Pancreas (tissue), 10 donors: ENCODE data around the gene GLT8D1. TPM values are rescaled to one million over a fixed set of nuclear protein-coding genes. Genes with fewer than 3 reads are reported as not detected.
A peak's percentile ranks its signal among the peaks of the same experiment; 100 is the strongest.

Source experiments
- ATAC-seq, 4 donors: fragments of 200-7000 bp; cut with Tn5 transposase; one replicate each; pipeline versions ENCODE4 v1.8.0 to v1.9.1; 2020; ENCODE audit warnings: mild to moderate bottlenecking in 4 of 4, moderate library complexity in 4 of 4
- DNase-seq, 6 donors: peaks; one replicate each; pipeline ENCODE4 v3.0.0-alpha.2; 2020
- FAIRE-seq: peaks from 2 replicates; lab custom pipeline; 2012; peaks lifted over from hg19 to GRCh38; lab: Jason Lieb, UNC
- H3K27ac ChIP-seq, 4 donors: fragments of 200-600 bp; sonication (generic); 1 replicate in 3 of 4; 2 replicates in 1 of 4; pipeline versions ENCODE4 v1.5.0 to v1.8.0; 2020
- H3K27me3 ChIP-seq, 4 donors: fragments of 200-600 bp; one replicate each; pipeline ENCODE4 v1.8.0; 2021
- H3K36me3 ChIP-seq, 3 donors: fragments of 200-600 bp; sonication (generic) in 1 of 3; one replicate each; pipeline versions ENCODE4 v1.5.0 to v1.8.0; 2020 to 2021
- H3K4me1 ChIP-seq, 3 donors: fragments of 200-600 bp; one replicate each; pipeline ENCODE4 v1.8.0; 2021
- H3K4me3 ChIP-seq, 4 donors: fragments of 200-600 bp; sonication (generic) in 2 of 4; one replicate each; pipeline versions ENCODE4 v1.5.0 to v1.8.0; 2020 to 2021
- H3K9me3 ChIP-seq, 4 donors: fragments of 200-600 bp; one replicate each; pipeline ENCODE4 v1.8.0; 2021
- CTCF ChIP-seq, 4 donors: fragments of 200-600 bp; sonication (generic) in 3 of 4; IDR thresholded peaks; one replicate each; pipeline versions ENCODE4 v1.5.0 to v1.8.0; 2021; ENCODE audit warnings: antibody characterized with exemption in 4 of 4
- WGBS, 2 donors: extraction: QIAGEN DNeasy Blood & Tissue Kit; methylation state at CpG; one replicate each; pipeline ENCODE4 v1.1.7; 2013; 5-methylcytosine and 5-hydroxymethylcytosine counted together
- intact Hi-C, 3 donors: fragments of 100-400 bp; cut with DNase I; formaldehyde crosslinking; loops; one replicate each; pipeline versions ENCODE4 v1.11.1 to v1.14.2; 2022
- polyA plus RNA-seq, 2 donors: library from polyadenylated mRNA; stranded (reverse); fragments of 200-250 nt; gene quantifications; one replicate each; pipeline ENCODE4 v1.2.3, GENCODE V29; 2013
- total RNA-seq, 6 donors: library from RNA; stranded (reverse); fragmentation: NEBNext Ultra II Directional in 4 of 6; extraction: Animal tissue kit (Norgen Biotek cat#: 25700) in 4 of 6; gene quantifications; one replicate each; pipeline versions ENCODE4 v1.2.1 to v1.2.4, GENCODE V29; 2021 to 2023
- donor health status: healthy with polysubstance abuse.
- donor health status: DM: no; HTN: no; CAD: no; lungs with moderate emphysema.
- donor health status: DM: no; HTN: no; CAD: no.
- donor health status: control.
- donor health status: control.
- donor health status: Bipolar disorder and iron deficiency.
- donor health status: DM: yes; HTN: yes; CAD: no.
- donor health status: DM: no; HTN: no; CAD: no.
- donor health status: DM: no; HTN: no; CAD: no.
- donor health status: DM: yes; HTN: yes; CAD: no.

The GLT8D1 gene
- total RNA-seq: 10 to 100 TPM; 19.0 to 35.0 (median 21.0) TPM
- 10 to 100 TPM; 24.3 to 40.7 TPM for polyA plus RNA-seq

GRCh38 chr3:52705688-52706686 is at the start of gene GLT8D1, which contains the start of gene SPCS1:
GLT8D1 (minus strand) TSS chr3:52705791; CDS start chr3:52700460, 5,331 bp downstream.
SPCS1 (plus strand) TSS chr3:52706106; CDS start chr3:52706247, 141 bp downstream.
- no peak for FAIRE-seq
- Histone ChIP-seq H3K4me3 (peak within 1 kb of the TSS; percentile 67 to 98 (median 98)), H3K27me3 (no peaks in the 10 kb centered on the region), H3K4me1 (peaks cover 11 to 23% (median 15%) of the 10 kb centered on the region in 3 donors), H3K9me3 (no peaks in the 10 kb centered on the region), H3K27ac (peak within 1 kb of the TSS; percentile 74 to 83 (median 79)), H3K36me3 (peaks cover 0 to 16% (median 0%) of the 10 kb centered on the region in 3 donors)
- WGBS, 2 donors: 0 to 1% methylated on average over 90 to 94 of the region's 94 CpGs
- intact Hi-C loops: no loop called here
- peak; percentile 79 to 93 (median 84) for DNase-seq
- TF ChIP-seq CTCF (IDR thresholded peaks at IDR 0.05): no peak
- peak; percentile 91 to 97 (median 92) for ATAC-seq

- no peak for TF ChIP-seq CTCF (IDR thresholded peaks at IDR 0.05)
Observed at GRCh38 chr3:52754373-52754772, 48.8 kb upstream of the GLT8D1 start.

GRCh38 chr3:52752045-52752660 is 46.6 kb upstream of the GLT8D1 start:
- peaks cover 0 to 26% (median 23%) of the 10 kb centered on the region in 3 donors for H3K36me3 ChIP-seq
- no peak for FAIRE-seq
- no peaks in the 10 kb centered on the region for H3K4me1 ChIP-seq
- ATAC-seq: no peak
- WGBS, 2 donors: 82 to 83% methylated on average over 3 of the region's 3 CpGs
- H3K27ac ChIP-seq: no peak overlapping the region
- no peaks in the 10 kb centered on the region for H3K27me3 ChIP-seq
- no peaks in the 10 kb centered on the region for H3K9me3 ChIP-seq
- intact Hi-C loops: no loop called here
- H3K4me3 ChIP-seq: no peak overlapping the region
- DNase-seq: no peak
- no peak for TF ChIP-seq CTCF (IDR thresholded peaks at IDR 0.05)

More at GRCh38 chr3:52754373-52754772, 48.8 kb upstream of the GLT8D1 start:
- no peaks in the 10 kb centered on the region for H3K27me3 ChIP-seq
- DNase-seq (no peak), FAIRE-seq (no peak), ATAC-seq (no peak)
- peaks cover 0 to 29% (median 12%) of the 10 kb centered on the region in 3 donors for H3K36me3 ChIP-seq
- H3K4me1 ChIP-seq: no peaks in the 10 kb centered on the region
- H3K9me3 ChIP-seq: no peaks in the 10 kb centered on the region
- intact Hi-C loops: no loop called here
- 89 to 95% methylated on average over 4 of the region's 4 CpGs for WGBS, 2 donors
- no peak overlapping the region for H3K4me3 ChIP-seq
- no peak overlapping the region for H3K27ac ChIP-seq

GRCh38 chr3:52743721-52744120 is 38.1 kb upstream of the GLT8D1 start:
- Histone ChIP-seq H3K27me3 (no peaks in the 10 kb centered on the region), H3K4me3 (no peak overlapping the region), H3K36me3 (peaks cover 4 to 46% (median 11%) of the 10 kb centered on the region in 3 donors), H3K9me3 (no peaks in the 10 kb centered on the region), H3K27ac (peak overlapping the region in 2 of 4 donors; percentile 7 to 12), H3K4me1 (peaks cover 0 to 4% (median 0%) of the 10 kb centered on the region in 3 donors)
- no peak for FAIRE-seq
- no peak for DNase-seq
- no peak for ATAC-seq
- intact Hi-C loops: no loop called here
- 64 to 76% methylated on average over 2 of the region's 2 CpGs for WGBS, 2 donors
- TF ChIP-seq CTCF (IDR thresholded peaks at IDR 0.05): no peak
